Amniotic stem cell (primary cell): Measurements from ENCODE around the gene MTAP.

Experiments used
- DNase-seq: peaks from one replicate; lab custom pipeline; 2025; lab: John Stamatoyannopoulos, UW

Gene MTAP

DNA sequence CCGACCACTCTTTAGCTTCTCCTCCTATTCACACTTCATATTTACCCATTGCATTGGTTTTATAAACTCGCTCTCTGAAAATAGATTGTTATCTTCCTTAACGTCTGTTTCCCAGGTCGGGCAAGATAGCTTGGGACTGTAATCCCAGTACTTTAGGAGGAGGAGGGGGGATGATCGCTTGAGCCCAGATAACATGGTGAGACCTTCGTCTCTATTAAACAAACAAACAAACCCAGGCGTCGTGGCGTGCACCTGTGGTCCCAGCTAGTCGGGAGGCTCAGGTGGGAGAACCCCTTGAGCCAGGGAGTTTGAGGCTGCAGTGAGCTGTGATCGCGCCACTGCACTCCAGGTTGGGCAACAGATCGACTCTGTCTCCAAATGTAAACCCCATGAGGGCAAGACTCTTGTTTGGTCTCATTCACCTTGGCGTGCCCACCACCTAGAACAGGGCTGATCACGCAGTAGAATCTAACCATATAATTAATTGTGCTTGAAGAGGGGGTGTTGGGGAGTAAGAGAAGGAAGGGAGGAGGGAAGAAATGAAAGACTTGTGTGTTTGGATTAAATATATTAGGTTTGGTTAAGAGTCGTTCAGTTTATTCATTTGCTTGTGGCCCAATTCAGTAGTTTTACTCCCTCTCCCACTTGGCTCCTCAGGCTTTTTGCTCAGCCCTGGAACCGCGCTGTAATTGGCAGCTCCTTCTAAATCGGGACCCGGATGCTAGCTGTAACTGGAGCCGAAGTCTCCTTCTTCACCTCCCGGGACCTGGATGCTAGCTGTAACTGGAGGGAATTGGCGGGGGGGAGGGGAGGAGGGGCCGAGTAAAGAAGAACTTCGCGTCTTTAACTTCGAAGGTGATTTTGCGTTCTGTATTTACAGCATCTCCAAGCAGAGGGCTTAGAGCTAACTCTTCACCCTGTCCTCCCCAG, 166.8 kb downstream of the MTAP start:
- no peak for DNase-seq

DNA sequence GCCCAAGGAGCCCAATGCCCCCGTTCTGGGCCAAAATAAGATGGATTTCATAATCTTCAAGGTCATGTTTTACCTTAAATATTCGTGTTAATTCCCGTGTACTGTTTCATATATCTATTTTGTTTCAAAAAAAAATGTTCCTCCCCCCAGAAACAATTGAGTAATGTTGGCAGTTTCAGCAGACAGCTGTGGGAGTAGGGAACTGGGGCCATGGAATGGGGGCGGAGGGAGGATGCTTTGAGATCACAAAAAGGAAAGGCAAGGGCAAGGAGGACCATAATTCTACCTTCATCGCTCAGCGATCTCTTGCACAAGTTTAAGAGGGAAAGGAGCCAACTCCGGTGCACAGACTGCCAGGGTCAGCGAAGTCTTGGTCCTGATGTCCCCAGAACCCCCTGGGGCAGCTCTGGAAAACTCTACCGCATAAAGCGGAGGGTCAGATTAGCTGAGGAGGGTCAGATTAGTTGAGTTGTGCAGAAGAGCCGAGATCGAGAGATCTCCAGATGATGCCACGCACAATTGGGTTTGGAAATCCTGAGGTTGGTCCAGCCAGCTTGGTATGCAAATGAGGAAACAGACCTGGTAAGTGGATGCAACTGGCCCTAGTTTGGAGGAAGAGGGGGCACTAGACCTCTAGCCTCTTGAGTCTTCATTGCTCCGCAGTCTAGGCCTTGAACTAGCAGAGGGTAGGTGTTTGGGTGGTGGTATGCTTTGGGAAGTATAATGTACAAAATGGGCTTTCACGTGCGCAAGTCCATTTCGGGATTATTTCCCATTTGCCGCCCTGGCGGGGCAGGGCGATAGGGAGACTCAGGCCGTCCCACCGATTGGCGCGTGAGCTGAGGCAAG, 167.7 kb downstream of the MTAP start:
- no peak for DNase-seq

- DNase-seq = no peak
Observed at GRCh38 chr9:21970800-21971640, 168.6 kb downstream of the MTAP start.

DNA sequence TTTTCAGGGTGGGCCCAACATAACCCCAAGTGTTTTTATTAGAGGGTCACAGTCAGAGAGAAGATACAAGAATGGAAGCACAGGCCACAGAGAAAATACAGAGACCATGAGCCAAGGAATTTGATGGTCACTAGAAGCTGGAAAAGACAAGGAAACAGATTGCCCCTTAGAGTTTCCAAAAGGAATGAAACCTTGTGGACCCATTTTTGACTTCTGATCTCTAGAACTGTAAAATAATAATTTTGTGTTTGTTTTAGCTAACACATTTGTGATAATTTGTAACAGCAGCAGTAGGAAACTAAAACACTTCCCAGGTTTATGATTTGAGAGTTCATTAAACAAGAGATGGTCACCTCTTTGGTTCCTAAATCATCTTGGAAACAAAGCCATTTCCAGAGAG, 169.9 kb downstream of the MTAP start:
- DNase-seq = no peak

- DNase-seq = no peak
Observed at GRCh38 chr9:21974343-21974721, 171.9 kb downstream of the MTAP start.

DNA sequence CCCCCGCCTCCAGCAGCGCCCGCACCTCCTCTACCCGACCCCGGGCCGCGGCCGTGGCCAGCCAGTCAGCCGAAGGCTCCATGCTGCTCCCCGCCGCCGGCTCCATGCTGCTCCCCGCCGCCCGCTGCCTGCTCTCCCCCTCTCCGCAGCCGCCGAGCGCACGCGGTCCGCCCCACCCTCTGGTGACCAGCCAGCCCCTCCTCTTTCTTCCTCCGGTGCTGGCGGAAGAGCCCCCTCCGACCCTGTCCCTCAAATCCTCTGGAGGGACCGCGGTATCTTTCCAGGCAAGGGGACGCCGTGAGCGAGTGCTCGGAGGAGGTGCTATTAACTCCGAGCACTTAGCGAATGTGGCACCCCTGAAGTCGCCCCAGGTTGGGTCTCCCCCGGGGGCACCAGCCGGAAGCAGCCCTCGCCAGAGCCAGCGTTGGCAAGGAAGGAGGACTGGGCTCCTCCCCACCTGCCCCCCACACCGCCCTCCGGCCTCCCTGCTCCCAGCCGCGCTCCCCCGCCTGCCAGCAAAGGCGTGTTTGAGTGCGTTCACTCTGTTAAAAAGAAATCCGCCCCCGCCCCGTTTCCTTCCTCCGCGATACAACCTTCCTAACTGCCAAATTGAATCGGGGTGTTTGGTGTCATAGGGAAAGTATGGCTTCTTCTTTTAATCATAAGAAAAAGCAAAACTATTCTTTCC, 172.4 kb downstream of the MTAP start:
- peak; percentile 21 for DNase-seq

GRCh38 chr9:21976334-21976875, 174.0 kb downstream of the MTAP start:
- no peak for DNase-seq

- DNase-seq = no peak
Observed at GRCh38 chr9:21982391-21982790, 180.0 kb downstream of the MTAP start.

DNA sequence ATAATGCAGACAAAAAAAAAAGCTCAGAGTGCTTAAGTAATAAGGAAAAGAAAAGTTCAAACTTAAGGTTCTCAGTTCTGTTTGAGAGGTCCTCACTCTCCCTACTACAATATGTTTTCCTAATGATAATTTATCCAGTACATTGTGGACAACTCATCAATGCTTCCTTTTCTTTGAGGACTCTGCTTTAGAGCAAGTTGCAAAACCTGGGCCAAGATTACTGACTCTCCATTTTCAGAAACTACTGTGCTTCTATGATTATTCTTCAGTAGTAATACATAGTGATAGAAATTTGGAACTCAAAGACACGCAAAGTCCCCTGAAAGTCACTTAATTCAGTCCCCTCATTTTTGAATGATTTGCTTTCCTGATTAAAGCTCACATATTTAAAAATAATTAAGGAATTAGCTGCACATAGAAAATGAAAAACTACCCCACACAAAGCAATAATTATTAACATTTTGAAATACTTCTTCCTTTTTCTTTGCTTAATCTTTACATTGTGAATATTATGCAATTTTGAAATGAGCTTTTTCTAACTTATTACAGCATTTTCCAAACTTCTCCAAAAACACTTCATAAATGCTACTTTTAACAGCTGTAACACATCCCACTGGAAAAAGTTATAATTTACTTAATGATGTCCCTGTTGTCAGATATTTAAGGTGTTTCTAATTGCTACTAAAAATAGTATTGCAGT, 180.6 kb downstream of the MTAP start:
- DNase-seq = no peak

- DNase-seq = no peak
Observed at GRCh38 chr9:21983561-21983935, 181.1 kb downstream of the MTAP start.

DNA sequence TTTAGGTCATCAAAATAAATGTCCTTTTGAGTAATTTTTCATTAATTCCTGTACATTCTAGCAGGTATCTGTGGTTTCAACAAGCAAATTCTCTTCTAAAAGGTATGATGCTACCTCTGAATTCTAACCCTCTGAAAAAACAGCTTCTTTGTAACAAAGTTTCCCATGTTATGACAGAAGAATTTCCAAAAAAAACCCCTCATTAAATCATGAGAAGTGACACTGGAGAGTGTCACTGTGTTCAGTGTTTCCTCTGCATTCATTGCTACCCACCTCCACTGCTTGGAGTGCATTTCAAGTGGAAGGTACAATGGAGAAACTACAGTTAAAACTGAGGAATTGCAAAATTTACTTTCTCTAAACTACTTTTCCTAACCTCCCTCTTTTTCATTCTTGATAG, 181.7 kb downstream of the MTAP start:
- no peak for DNase-seq

- no peak for DNase-seq
Observed at GRCh38 chr9:21985964-21986667, 183.7 kb downstream of the MTAP start.
